GM12891 (cell line): ENCODE results near the gene ERAS.

ENCODE experiments used
- PAX5 ChIP-seq: IDR thresholded peaks from 2 replicates; pipeline ENCODE4 v1.6.1; 2011; ENCODE audit warnings: low read length, moderate library complexity, mild to moderate bottlenecking; ENCODE audit not compliant: insufficient read depth, severe bottlenecking
- POLR2A ChIP-seq: IDR thresholded peaks from 2 replicates; pipeline ENCODE4 v1.6.1; 2011; ENCODE audit warnings: low read depth, low read length, control low read depth
- POLR2AphosphoS5 ChIP-seq: IDR thresholded peaks from 2 replicates; pipeline ENCODE4 v1.6.1; 2011; ENCODE audit warnings: low read depth, low read length, control low read depth
- TAF1 ChIP-seq: IDR thresholded peaks from 2 replicates; pipeline ENCODE4 v1.6.1; 2011; ENCODE audit warnings: low read depth, low read length, control low read depth

GRCh38 chrX:48829016-48829735 is 2.9 kb downstream of the ERAS start:
- TF ChIP-seq POLR2A (no peak), TAF1 (no peak), POLR2AphosphoS5 (no peak), PAX5 (no peak)
